Uterus (tissue), 2 donors: ENCODE data around the gene TTC19.
"Not testable (repeated sequence)": the region's sequence is repeated elsewhere in the genome, so short reads cannot be mapped to it uniquely, and the experiment has no call there.

Experiments used
- CTCF ChIP-seq, 4 experiments: fragments of 200-600 bp in 2 of 4; fragments of 450-650 bp in 2 of 4; sonication (generic) in 2 of 4; IDR thresholded peaks; one replicate each; pipeline ENCODE4 v1.5.1; 2016 to 2019; ENCODE audit warnings: antibody characterized with exemption in 4 of 4, mild to moderate bottlenecking in 2 of 4, moderate library complexity in 1 of 4
- POLR2A ChIP-seq, 2 donors: fragments of 450-650 bp; IDR thresholded peaks; one replicate each; pipeline ENCODE4 v1.6.1; 2016; ENCODE audit warnings: antibody characterized with exemption in 2 of 2, mild to moderate bottlenecking in 1 of 2, moderate library complexity in 1 of 2

GRCh38 chr17:15979013-15979412, 20.6 kb upstream of the TTC19 start:
- TF ChIP-seq POLR2A, CTCF (IDR thresholded peaks at IDR 0.05): not testable (repeated sequence)
